GM12878 (cell line): Measurements from ENCODE around the gene RBM19. TPM values are rescaled to one million over a fixed set of nuclear protein-coding genes. Genes with fewer than 3 reads are reported as not detected.

ENCODE experiments used
- BRCA1 ChIP-seq: IDR thresholded peaks from 2 replicates; pipeline ENCODE4 v1.6.1; 2011; ENCODE audit warnings: low read depth, low read length, improper control_type of control experiment
- CTCF ChIP-seq, 3 experiments: IDR thresholded peaks in 2 of 3; conservative IDR thresholded peaks in 1 of 3; 2 replicates each; pipeline ENCODE4 v1.5.1; 2011; ENCODE audit warnings: low read depth in 3 of 3, low read length in 3 of 3, mild to moderate bottlenecking in 3 of 3, control low read depth in 2 of 3, moderate library complexity in 2 of 3, inconsistent platforms in 1 of 3, mixed read lengths in 1 of 3; ENCODE audit not compliant: control insufficient read depth in 2 of 3, insufficient read depth in 1 of 3; ENCODE audit errors: extremely low read depth in 1 of 3
- LARP7 ChIP-seq: fragments of 450-650 bp; IDR thresholded peaks from 2 replicates; pipeline ENCODE4 v1.6.1; 2017; ENCODE audit warnings: mild to moderate bottlenecking
- RCOR1 ChIP-seq: conservative IDR thresholded peaks from 2 replicates; pipeline ENCODE4 v1.6.1; 2012; ENCODE audit warnings: low read depth, low read length, improper control_type of control experiment
- SP1 ChIP-seq: IDR thresholded peaks from one replicate; pipeline ENCODE4 v1.6.1; 2011; ENCODE audit warnings: low read depth, low read length
- ZNF207 ChIP-seq: fragments of 450-650 bp; IDR thresholded peaks from 2 replicates; pipeline ENCODE4 v1.6.1; 2014; ENCODE audit warnings: antibody characterized with exemption, mild to moderate bottlenecking, borderline replicate concordance
- polyA plus RNA-seq, 11 experiments: library from polyadenylated mRNA; depleted of rRNA in 4 of 11; unstranded in 6 of 11; stranded (reverse) in 5 of 11; fragments of >200 nt; fragmentation: Nextera tagmentation in 4 of 11; fragmentation: Illumina TruSeq in 1 of 11; extraction: Ambion mirVana in 4 of 11; extraction: Trizol in 1 of 11; gene quantifications; 1 replicate in 1 of 11; 2 replicates in 10 of 11; pipeline versions ENCODE4 v1.2.1 to v1.2.3, GENCODE V29; 2011 to 2016; ENCODE audit warnings: inconsistent platforms in 2 of 11, missing spikeins in 2 of 11, low read depth in 1 of 11
- total RNA-seq, 4 experiments: library from RNA; depleted of rRNA in 3 of 4; stranded (reverse); fragments of >200 nt in 3 of 4; fragmentation: Illumina TruSeq in 1 of 4; extraction: Trizol in 1 of 4; gene quantifications; 2 replicates each; pipeline versions ENCODE4 v1.2.1 to v1.2.3, GENCODE V29; 2013 to 2021
- TF ChIP-seq, protein P1 (sequence below): fragments of 450-650 bp; IDR thresholded peaks from 2 replicates; pipeline ENCODE4 v1.6.1; 2017; ENCODE audit warnings: mild to moderate bottlenecking, moderate library complexity
- TF ChIP-seq, protein P2 (sequence below): IDR thresholded peaks from 2 replicates; pipeline ENCODE4 v1.6.1; 2011; ENCODE audit warnings: low read depth, mild to moderate bottlenecking, low read length, moderate library complexity, borderline replicate concordance; ENCODE audit errors: extremely low read depth

RBM19 gene
- total and polyA plus RNA-seq, 10 of the 15 experiments (the other 5 are each of a cell fraction or from before 2014, with no cell fraction given): 4.2 to 42.9 (median 28.4) TPM

- TF ChIP-seq, protein P1, sequence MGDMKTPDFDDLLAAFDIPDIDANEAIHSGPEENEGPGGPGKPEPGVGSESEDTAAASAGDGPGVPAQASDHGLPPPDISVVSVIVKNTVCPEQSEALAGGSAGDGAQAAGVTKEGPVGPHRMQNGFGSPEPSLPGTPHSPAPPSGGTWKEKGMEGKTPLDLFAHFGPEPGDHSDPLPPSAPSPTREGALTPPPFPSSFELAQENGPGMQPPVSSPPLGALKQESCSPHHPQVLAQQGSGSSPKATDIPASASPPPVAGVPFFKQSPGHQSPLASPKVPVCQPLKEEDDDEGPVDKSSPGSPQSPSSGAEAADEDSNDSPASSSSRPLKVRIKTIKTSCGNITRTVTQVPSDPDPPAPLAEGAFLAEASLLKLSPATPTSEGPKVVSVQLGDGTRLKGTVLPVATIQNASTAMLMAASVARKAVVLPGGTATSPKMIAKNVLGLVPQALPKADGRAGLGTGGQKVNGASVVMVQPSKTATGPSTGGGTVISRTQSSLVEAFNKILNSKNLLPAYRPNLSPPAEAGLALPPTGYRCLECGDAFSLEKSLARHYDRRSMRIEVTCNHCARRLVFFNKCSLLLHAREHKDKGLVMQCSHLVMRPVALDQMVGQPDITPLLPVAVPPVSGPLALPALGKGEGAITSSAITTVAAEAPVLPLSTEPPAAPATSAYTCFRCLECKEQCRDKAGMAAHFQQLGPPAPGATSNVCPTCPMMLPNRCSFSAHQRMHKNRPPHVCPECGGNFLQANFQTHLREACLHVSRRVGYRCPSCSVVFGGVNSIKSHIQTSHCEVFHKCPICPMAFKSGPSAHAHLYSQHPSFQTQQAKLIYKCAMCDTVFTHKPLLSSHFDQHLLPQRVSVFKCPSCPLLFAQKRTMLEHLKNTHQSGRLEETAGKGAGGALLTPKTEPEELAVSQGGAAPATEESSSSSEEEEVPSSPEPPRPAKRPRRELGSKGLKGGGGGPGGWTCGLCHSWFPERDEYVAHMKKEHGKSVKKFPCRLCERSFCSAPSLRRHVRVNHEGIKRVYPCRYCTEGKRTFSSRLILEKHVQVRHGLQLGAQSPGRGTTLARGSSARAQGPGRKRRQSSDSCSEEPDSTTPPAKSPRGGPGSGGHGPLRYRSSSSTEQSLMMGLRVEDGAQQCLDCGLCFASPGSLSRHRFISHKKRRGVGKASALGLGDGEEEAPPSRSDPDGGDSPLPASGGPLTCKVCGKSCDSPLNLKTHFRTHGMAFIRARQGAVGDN: no peak
- no peak for TF ChIP-seq RCOR1
- TF ChIP-seq, protein P2, sequence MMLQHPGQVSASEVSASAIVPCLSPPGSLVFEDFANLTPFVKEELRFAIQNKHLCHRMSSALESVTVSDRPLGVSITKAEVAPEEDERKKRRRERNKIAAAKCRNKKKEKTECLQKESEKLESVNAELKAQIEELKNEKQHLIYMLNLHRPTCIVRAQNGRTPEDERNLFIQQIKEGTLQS: no peak
- no peak for TF ChIP-seq SP1
- no peak for TF ChIP-seq BRCA1
- no peak for TF ChIP-seq ZNF207
- TF ChIP-seq CTCF (IDR thresholded peaks at IDR 0.05 in 2 of 3, conservative IDR thresholded peaks at IDR 0.05 in 1 of 3; ENCODE audit: control insufficient read depth in 2 of 3, extremely low read depth in 1 of 3, insufficient read depth in 1 of 3, low read depth in 3 of 3, low read length in 3 of 3): no peak
- TF ChIP-seq LARP7: no peak
- TF ChIP-seq, all 136 proteins: peak for 0
Observed at GRCh38 chr12:113945174-113946173, 20.7 kb downstream of the RBM19 start (continued).
